GM19351 (cell line): ENCODE measurements around the gene LRP2.
"Not testable (repeated sequence)": the region's sequence is repeated elsewhere in the genome, so short reads cannot be mapped to it uniquely, and the experiment has no call there.

ENCODE experiments used
- ATAC-seq: cut with Tn5 transposase; IDR thresholded peaks from one replicate; pipeline ENCODE4 v1.9.1; 2021; ENCODE audit warnings: mild to moderate bottlenecking, moderate library complexity; ENCODE audit not compliant: unreplicated experiment

LRP2 gene

GRCh38 chr2:169362118-169362893 lies at the start of gene LRP2:
TSS of gene LRP2 (minus strand) at chr2:169362534. CDS start at chr2:169362399, 135 bp downstream.
- ATAC-seq, result no peak

DNA sequence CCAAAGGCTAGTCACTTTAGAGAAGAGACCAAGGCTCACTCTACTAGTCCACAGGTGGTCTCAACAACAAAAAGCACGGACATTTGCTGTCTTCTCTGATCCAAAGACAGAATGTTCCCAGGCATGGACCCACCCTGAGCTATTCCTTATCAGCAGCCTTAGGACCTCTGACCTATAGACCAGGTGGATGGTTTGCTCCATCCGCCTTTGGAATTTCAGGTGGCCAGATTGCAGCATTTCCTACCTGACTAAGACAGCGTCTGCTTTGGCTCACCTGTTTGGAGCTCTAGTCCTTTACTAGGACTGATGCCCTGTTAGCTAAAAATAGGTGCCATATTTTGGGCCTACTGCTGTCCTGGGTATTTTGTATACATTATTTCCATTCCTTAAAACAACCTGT lies 44.6 kb upstream of the LRP2 start:
- no peak for ATAC-seq

- ATAC-seq, result not testable (repeated sequence)
Observed at GRCh38 chr2:169399491-169399890, 37.2 kb upstream of the LRP2 start.

GRCh38 chr2:169397697-169398096 lies 35.4 kb upstream of the LRP2 start:
- ATAC-seq, result no peak

DNA sequence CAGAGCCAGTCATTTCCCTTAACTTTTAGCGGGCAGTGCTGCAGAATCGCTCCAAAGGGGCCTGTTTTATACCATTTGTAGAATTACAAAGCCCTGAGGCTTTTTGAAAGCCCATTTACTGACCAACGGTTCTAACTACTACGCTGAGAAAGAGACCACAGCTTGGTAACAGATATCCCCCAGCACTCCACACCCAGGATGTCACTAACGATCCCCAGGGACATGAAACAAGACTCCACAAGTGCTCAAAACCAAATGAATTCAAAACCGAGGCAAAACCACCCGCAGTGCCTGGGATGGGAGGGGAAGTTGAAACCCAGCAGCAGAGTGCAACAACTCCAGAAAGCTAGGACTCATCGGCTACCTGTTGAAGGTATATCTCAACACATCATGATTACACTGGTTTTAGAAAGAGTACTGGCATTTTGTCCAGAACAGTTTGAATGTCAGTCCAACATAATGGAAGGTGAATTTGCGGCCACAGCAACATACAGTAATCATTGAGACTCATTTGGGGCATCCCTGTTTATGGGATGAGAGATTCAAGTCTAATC lies 33.6 kb upstream of the LRP2 start:
- no peak for ATAC-seq

GRCh38 chr2:169393068-169393590 lies 30.8 kb upstream of the LRP2 start:
- peak; percentile 73 for ATAC-seq

DNA sequence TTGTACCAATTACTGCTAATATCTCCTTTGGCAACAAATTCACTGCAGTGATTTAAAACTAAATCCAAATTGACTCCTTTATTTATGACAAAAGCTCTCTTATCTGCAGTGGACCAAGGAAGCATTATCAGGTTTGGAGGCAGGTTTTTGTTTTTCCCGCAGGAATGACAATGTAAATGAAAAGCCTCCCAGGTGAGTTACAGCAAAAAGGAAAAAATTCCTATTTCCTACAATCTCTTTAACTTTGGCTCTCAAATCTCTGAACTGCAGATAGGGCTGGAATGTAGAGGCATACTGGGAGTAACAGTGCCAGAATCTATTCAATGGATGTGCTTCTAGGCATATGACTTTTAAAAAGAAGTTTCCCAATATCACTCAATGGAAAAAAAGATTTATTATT lies 28.9 kb upstream of the LRP2 start:
- ATAC-seq, result no peak

- ATAC-seq, result no peak
Observed at GRCh38 chr2:169388161-169388560, 25.8 kb upstream of the LRP2 start.

DNA sequence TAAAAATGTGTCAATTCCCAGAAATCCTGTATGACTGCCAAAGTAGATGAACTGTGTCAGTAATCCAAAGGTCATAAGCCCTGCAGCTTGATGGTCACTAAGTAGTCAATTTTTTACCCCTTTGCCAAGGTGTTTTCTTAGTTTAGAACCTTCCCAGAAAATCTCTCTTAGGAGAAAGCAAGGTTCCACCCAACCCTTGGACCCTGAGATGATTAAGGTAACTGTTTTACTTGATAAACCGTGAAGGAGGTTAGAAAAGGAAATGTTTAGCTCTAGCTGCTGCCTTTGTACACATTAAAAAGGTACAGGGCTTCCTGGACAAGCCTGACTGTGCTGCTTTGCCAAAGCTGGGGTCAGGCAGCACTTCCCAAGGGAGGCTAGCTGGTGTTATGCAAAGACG lies 24.4 kb upstream of the LRP2 start:
- no peak for ATAC-seq

- no peak for ATAC-seq
Observed at GRCh38 chr2:169384816-169385215, 22.5 kb upstream of the LRP2 start.

- no peak for ATAC-seq
Observed at GRCh38 chr2:169372561-169372960, 10.2 kb upstream of the LRP2 start.

- no peak for ATAC-seq
Observed at GRCh38 chr2:169366066-169366465, 3.7 kb upstream of the LRP2 start.

DNA sequence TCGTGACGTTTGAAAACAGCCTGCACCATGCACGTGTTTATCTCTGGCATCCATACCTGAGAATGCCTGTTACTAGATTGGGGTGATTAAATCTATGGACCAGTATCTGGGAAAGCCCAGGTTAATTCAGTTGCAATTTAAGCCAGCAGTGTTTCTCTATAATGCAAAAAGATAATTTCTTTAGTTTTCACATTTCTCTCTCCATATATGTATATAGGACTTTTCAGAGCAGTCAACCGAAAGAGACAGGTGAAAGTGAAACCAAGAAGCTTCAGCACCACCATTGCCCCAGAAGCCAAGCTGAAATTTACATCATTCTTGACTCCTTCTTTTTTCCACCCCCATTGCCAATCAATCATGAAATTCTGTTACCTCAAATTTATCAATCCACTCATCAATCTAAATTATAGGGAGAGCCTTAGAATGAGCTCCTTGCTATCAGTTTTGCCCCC lies 2.7 kb upstream of the LRP2 start:
- peak; percentile 56 for ATAC-seq

GRCh38 chr2:169363560-169364150 lies 1.3 kb upstream of the LRP2 start:
- peak; percentile 43 for ATAC-seq

GRCh38 chr2:169362894-169363559 lies 693 bp upstream of the LRP2 start:
- peak; percentile 1 for ATAC-seq

GRCh38 chr2:169361706-169362117 lies 622 bp downstream of the LRP2 start:
- no peak for ATAC-seq

DNA sequence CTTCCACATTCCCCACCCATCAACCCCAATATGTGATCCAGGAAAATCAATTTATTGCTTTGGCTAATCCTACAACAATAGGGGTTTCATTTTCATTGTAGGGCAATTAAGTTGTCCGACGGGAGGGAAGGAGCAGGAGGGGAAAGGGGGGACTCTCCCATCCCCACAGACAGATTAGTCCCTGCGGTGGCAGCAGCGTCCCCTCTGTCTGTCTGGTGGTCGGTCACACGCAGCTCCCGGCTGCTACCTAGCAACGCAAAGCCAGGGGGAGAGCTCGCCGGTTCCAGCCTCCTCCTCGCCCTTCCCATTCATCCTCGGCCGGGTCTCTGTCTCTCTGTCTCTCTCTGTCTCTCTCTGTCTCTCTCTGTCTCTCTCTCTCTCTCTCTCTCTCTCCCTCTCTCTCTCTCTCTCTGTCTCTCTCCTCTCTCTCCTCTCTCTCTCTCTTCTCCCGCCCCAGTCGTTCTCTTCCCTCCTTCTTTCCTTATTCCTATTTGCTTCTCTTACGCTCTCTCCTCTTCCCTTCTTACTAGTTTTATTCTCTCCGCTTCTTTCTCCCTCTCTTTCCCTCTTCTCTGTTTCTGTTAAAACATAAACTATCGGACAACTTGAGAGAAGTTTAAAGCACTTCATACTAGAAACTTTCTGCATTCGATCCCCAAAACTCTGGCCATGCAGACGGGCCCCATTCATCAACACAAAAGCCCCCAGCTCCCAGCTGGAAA lies 1.2 kb downstream of the LRP2 start:
- no peak for ATAC-seq

DNA sequence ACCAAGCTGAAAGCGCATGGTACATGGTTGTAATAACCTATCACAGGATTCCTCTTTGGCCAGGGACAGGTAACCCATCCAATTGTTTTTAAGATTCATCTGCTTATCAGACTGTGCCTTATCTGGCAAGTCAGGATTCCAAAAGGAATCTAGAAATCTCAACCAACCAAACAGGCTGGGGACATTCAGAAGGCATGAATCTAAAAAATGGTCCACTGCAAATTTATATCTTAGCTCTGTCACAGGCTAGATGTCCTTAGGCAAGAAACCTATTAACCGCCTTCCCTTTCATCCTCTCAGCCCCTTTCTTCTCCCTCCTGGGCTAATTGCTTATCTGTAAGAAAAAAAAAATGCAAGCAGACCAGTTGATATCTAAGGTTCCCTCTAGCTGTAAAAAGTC lies 4.3 kb downstream of the LRP2 start:
- ATAC-seq, result no peak

GRCh38 chr2:169354244-169354643 lies 8.1 kb downstream of the LRP2 start:
- ATAC-seq, result peak; percentile 59

DNA sequence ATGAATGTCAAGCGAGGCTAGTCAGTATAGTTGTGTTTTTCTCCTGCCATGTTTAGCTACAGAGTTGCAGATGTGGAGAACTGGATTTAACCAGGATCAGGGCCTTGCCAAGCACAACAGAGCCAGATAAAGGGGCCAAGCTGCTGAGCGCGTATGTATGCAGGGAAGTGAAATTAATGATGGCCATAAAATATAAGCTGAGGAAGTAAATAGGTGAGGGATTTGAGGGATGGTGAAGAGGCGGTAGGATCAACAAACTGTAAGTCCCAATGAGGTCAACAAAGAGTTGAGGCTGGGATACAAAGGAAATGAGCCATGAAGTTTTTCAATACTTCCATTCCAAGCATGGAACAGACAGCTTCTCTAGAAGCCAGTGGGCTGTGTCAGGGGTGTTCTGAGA lies 10.6 kb downstream of the LRP2 start:
- ATAC-seq, result no peak

GRCh38 chr2:169349535-169349934 lies 12.8 kb downstream of the LRP2 start:
- no peak for ATAC-seq
